ENCODE measurements around the gene ELFN2.

DNA sequence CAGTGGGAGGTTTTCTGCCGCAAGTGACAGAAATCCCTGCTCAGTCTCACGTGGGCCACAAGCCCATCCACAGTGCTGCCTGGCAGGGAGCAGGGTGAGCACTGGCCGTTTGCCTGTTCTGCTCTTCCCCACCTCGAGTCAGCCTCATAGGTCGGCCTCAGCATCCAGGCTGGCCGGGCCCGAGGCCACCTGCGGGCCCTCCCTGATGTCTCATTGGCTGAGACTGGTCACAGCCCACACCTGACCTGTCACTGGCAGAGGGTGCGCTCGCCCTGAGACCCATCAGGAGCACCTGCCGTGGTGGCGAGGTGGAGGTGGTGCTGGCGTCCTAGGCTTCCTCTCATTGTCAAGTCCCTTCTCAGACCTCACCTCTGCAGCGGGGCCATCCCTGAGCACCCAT lies 72.1 kb downstream of the ELFN2 start:
- TF ChIP-seq, protein P1, sequence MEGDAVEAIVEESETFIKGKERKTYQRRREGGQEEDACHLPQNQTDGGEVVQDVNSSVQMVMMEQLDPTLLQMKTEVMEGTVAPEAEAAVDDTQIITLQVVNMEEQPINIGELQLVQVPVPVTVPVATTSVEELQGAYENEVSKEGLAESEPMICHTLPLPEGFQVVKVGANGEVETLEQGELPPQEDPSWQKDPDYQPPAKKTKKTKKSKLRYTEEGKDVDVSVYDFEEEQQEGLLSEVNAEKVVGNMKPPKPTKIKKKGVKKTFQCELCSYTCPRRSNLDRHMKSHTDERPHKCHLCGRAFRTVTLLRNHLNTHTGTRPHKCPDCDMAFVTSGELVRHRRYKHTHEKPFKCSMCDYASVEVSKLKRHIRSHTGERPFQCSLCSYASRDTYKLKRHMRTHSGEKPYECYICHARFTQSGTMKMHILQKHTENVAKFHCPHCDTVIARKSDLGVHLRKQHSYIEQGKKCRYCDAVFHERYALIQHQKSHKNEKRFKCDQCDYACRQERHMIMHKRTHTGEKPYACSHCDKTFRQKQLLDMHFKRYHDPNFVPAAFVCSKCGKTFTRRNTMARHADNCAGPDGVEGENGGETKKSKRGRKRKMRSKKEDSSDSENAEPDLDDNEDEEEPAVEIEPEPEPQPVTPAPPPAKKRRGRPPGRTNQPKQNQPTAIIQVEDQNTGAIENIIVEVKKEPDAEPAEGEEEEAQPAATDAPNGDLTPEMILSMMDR (IDR thresholded peaks at IDR 0.05; ENCODE audit: low read depth, low read length, poor library complexity, severe bottlenecking) = no peak
- TF ChIP-seq EZH2phosphoT487 (IDR thresholded peaks at IDR 0.05; ENCODE audit: borderline replicate concordance, low read length) = no peak

Measured in DOHH2 (cell line).